Measurements from ENCODE around the gene JAZF1. TPM values are rescaled to one million over a fixed set of nuclear protein-coding genes. Genes with fewer than 3 reads are reported as not detected.

The JAZF1 gene
- polyA plus RNA-seq, 1 experiment, result 18.0 TPM

GRCh38 chr7:27994639-27995038, 186.0 kb downstream of the JAZF1 start:
- ChIA-PET CTCF (no interaction called here), POLR2A (no interaction called here)
- no peak for TF ChIP-seq CTCF (IDR thresholded peaks at IDR 0.05; ENCODE audit: low read depth, low read length)
- H3K4me3 ChIP-seq (ENCODE audit: low read depth, low read length), result no peak overlapping the region
- no peaks in the 10 kb centered on the region for H3K27me3 ChIP-seq (ENCODE audit: control insufficient read depth, insufficient read depth, low read length)
- no peak overlapping the region for H3K27ac ChIP-seq (ENCODE audit: low read depth, low read length)
- no peaks in the 10 kb centered on the region for H3K9me3 ChIP-seq (ENCODE audit: control insufficient read depth, insufficient read depth, low read length)
- no peak for DNase-seq (ENCODE audit: low read depth, low spot score)

GRCh38 chr7:27992755-27993493, 187.7 kb downstream of the JAZF1 start:
- no peak for DNase-seq (ENCODE audit: low read depth, low spot score)
- no peak for TF ChIP-seq CTCF (IDR thresholded peaks at IDR 0.05; ENCODE audit: low read depth, low read length)
- Histone ChIP-seq H3K27me3 (ENCODE audit: control insufficient read depth, insufficient read depth, low read length) (no peaks in the 10 kb centered on the region), H3K4me3 (ENCODE audit: low read depth, low read length) (no peak overlapping the region), H3K27ac (ENCODE audit: low read depth, low read length) (no peak overlapping the region), H3K9me3 (ENCODE audit: control insufficient read depth, insufficient read depth, low read length) (no peaks in the 10 kb centered on the region)
- POLR2A ChIA-PET, result no interaction called here
- CTCF ChIA-PET, result no interaction called here

GRCh38 chr7:27992097-27992496, 188.5 kb downstream of the JAZF1 start:
- CTCF ChIA-PET, result interaction anchor here (0.8 kb wide), 1 partner anchor 796 kb away, joined by 3 read pairs; no protein-coding TSS in a partner anchor
- Histone ChIP-seq H3K9me3 (ENCODE audit: control insufficient read depth, insufficient read depth, low read length) (peaks cover 3% of the 10 kb centered on the region; the same call in 1 of the 2 replicates), H3K27me3 (ENCODE audit: control insufficient read depth, insufficient read depth, low read length) (no peaks in the 10 kb centered on the region), H3K27ac (ENCODE audit: low read depth, low read length) (no peak overlapping the region), H3K4me3 (ENCODE audit: low read depth, low read length) (no peak overlapping the region)
- POLR2A ChIA-PET, result no interaction called here
- TF ChIP-seq CTCF (IDR thresholded peaks at IDR 0.05; ENCODE audit: low read depth, low read length), result no peak
- no peak for DNase-seq (ENCODE audit: low read depth, low spot score)

GRCh38 chr7:27991006-27991528, 189.5 kb downstream of the JAZF1 start:
- no peak for TF ChIP-seq CTCF (IDR thresholded peaks at IDR 0.05; ENCODE audit: low read depth, low read length)
- Histone ChIP-seq H3K27me3 (ENCODE audit: control insufficient read depth, insufficient read depth, low read length) (no peaks in the 10 kb centered on the region), H3K4me3 (ENCODE audit: low read depth, low read length) (no peak overlapping the region), H3K27ac (ENCODE audit: low read depth, low read length) (no peak overlapping the region), H3K9me3 (ENCODE audit: control insufficient read depth, insufficient read depth, low read length) (peaks cover 7% of the 10 kb centered on the region; the same call in 1 of the 2 replicates)
- DNase-seq (ENCODE audit: low read depth, low spot score), result no peak
- ChIA-PET CTCF (no interaction called here), POLR2A (no interaction called here)

- Histone ChIP-seq H3K4me3 (ENCODE audit: low read depth, low read length) (no peak overlapping the region), H3K27me3 (ENCODE audit: control insufficient read depth, insufficient read depth, low read length) (no peaks in the 10 kb centered on the region), H3K27ac (ENCODE audit: low read depth, low read length) (no peak overlapping the region), H3K9me3 (ENCODE audit: control insufficient read depth, insufficient read depth, low read length) (no peaks in the 10 kb centered on the region; the same call in 1 of the 2 replicates)
- ChIA-PET POLR2A (interaction anchor here (0.6 kb wide), 1 partner anchor 329 kb away, joined by 11 read pairs; no protein-coding TSS in a partner anchor), CTCF (interaction anchor here (0.7 to 1.0 kb wide), 2 partner anchors 116 to 120 kb away, joined by 3 to 4 read pairs; no protein-coding TSS in a partner anchor)
- TF ChIP-seq CTCF (IDR thresholded peaks at IDR 0.05; ENCODE audit: low read depth, low read length), result no peak
- no peak for DNase-seq (ENCODE audit: low read depth, low spot score)
These were observed 204.1 kb downstream of the JAZF1 start for GRCh38 chr7:27976531-27976930.

All from AG04450 (cell line).